ENCODE data around the gene TSHR. TPM values are rescaled to one million over a fixed set of nuclear protein-coding genes. Genes with fewer than 3 reads are reported as not detected.

The TSHR gene
- total RNA-seq, 2 donors from 2014 or later, result 0.63 TPM; not detected in 1

- Histone ChIP-seq H3K4me3 (no peak overlapping the region), H3K9me3 (no peaks in the 10 kb centered on the region), H3K4me1 (ENCODE audit: control insufficient read depth in 1 of 2, low read depth in 2 of 2) (no peaks in the 10 kb centered on the region), H3K36me3 (no peaks in the 10 kb centered on the region), H3K27me3 (replicated peaks; ENCODE audit: insufficient read depth) (no peaks in the 10 kb centered on the region), H3K27ac (no peak overlapping the region)
- DNase-seq (ENCODE audit: low spot score) (no peak), ATAC-seq (ENCODE audit: insufficient number of reproducible peaks, low FRiP score, low read depth) (no peak)
- no peak for TF ChIP-seq CTCF (IDR thresholded peaks at IDR 0.05)
Observed at GRCh38 chr14:80992580-80992979, 37.2 kb downstream of the TSHR start.

- H3K9me3 ChIP-seq, result no peaks in the 10 kb centered on the region
- ATAC-seq (ENCODE audit: insufficient number of reproducible peaks, low FRiP score, low read depth) (peak; percentile 82), DNase-seq (ENCODE audit: low spot score) (no peak)
- no peaks in the 10 kb centered on the region for H3K36me3 ChIP-seq
- no peak overlapping the region for H3K27ac ChIP-seq
- no peak overlapping the region for H3K4me3 ChIP-seq
- H3K4me1 ChIP-seq (ENCODE audit: control insufficient read depth in 1 of 2, low read depth in 2 of 2), result no peaks in the 10 kb centered on the region
- peak; percentile 44 for TF ChIP-seq CTCF (IDR thresholded peaks at IDR 0.05)
- H3K27me3 ChIP-seq (replicated peaks; ENCODE audit: insufficient read depth), result no peaks in the 10 kb centered on the region
Observed at GRCh38 chr14:80996049-80996901, 40.9 kb downstream of the TSHR start.

GRCh38 chr14:81001447-81001846 is 46.0 kb downstream of the TSHR start:
- no peak for TF ChIP-seq CTCF (IDR thresholded peaks at IDR 0.05)
- no peak for ATAC-seq (ENCODE audit: insufficient number of reproducible peaks, low FRiP score, low read depth)
- DNase-seq (ENCODE audit: low spot score), result no peak

GRCh38 chr14:81004575-81004974 is 49.2 kb downstream of the TSHR start:
- no peak for ATAC-seq (ENCODE audit: insufficient number of reproducible peaks, low FRiP score, low read depth)
- no peak for DNase-seq (ENCODE audit: low spot score)
- no peak for TF ChIP-seq CTCF (IDR thresholded peaks at IDR 0.05)

More at GRCh38 chr14:81001447-81001846, 46.0 kb downstream of the TSHR start:
- Histone ChIP-seq H3K36me3 (no peaks in the 10 kb centered on the region), H3K9me3 (no peaks in the 10 kb centered on the region), H3K4me1 (ENCODE audit: control insufficient read depth in 1 of 2, low read depth in 2 of 2) (no peaks in the 10 kb centered on the region), H3K27ac (no peak overlapping the region), H3K4me3 (no peak overlapping the region), H3K27me3 (replicated peaks; ENCODE audit: insufficient read depth) (no peaks in the 10 kb centered on the region)

GRCh38 chr14:81005540-81006228 is 50.3 kb downstream of the TSHR start:
- TF ChIP-seq CTCF (IDR thresholded peaks at IDR 0.05), result no peak
- ATAC-seq (ENCODE audit: insufficient number of reproducible peaks, low FRiP score, low read depth) (no peak), DNase-seq (ENCODE audit: low spot score) (no peak)
- H3K4me3 ChIP-seq, result no peak overlapping the region
- no peaks in the 10 kb centered on the region for H3K9me3 ChIP-seq
- H3K27ac ChIP-seq, result no peak overlapping the region
- H3K27me3 ChIP-seq (replicated peaks; ENCODE audit: insufficient read depth), result no peaks in the 10 kb centered on the region
- H3K4me1 ChIP-seq (ENCODE audit: control insufficient read depth in 1 of 2, low read depth in 2 of 2), result no peaks in the 10 kb centered on the region
- no peaks in the 10 kb centered on the region for H3K36me3 ChIP-seq

More at GRCh38 chr14:81004575-81004974, 49.2 kb downstream of the TSHR start:
- H3K27ac ChIP-seq, result no peak overlapping the region
- H3K4me3 ChIP-seq, result no peak overlapping the region
- H3K36me3 ChIP-seq, result no peaks in the 10 kb centered on the region
- no peaks in the 10 kb centered on the region for H3K4me1 ChIP-seq (ENCODE audit: control insufficient read depth in 1 of 2, low read depth in 2 of 2)
- H3K9me3 ChIP-seq, result no peaks in the 10 kb centered on the region
- H3K27me3 ChIP-seq (replicated peaks; ENCODE audit: insufficient read depth), result no peaks in the 10 kb centered on the region

Data from thoracic aorta (tissue), 2 donors.